Activated T-cell treated with anti-CD3 and anti-CD28 coated beads, Interleukin-2, amount 50 U/mL, for 4 hours (primary cell): ENCODE measurements around the gene CLIC6. TPM values are rescaled to one million over a fixed set of nuclear protein-coding genes. Genes with fewer than 3 reads are reported as not detected.

ENCODE experiments used
- ATAC-seq, 2 donors: fragments of 200-7000 bp; cut with Tn5 transposase; one replicate each; pipeline ENCODE4 v1.10.0; 2021
- DNase-seq: peaks from one replicate; pipeline ENCODE4 v3.0.0-alpha.2; 2020
- H3K27me3 Mint-ChIP-seq: one replicate; pipeline ENCODE4 v1.8.0; 2021; ENCODE audit warnings: low read depth, mixed read lengths
- H3K36me3 Mint-ChIP-seq: one replicate; pipeline ENCODE4 v1.8.0; 2022; ENCODE audit warnings: mixed read lengths; ENCODE audit not compliant: insufficient read depth
- H3K4me1 Mint-ChIP-seq: one replicate; pipeline ENCODE4 v1.8.0; 2021; ENCODE audit warnings: low read depth, mixed read lengths
- H3K4me3 Mint-ChIP-seq: one replicate; pipeline ENCODE4 v1.8.0; 2021; ENCODE audit warnings: mild to moderate bottlenecking, moderate library complexity, mixed read lengths
- H3K9me3 Mint-ChIP-seq: one replicate; pipeline ENCODE4 v1.8.0; 2021; ENCODE audit warnings: mixed read lengths
- total RNA-seq, 3 donors: library from RNA; stranded (reverse); gene quantifications; one replicate each; pipeline ENCODE4 v1.2.1, GENCODE V29; 2021

Gene CLIC6
- total RNA-seq, 3 donors from 2014 or later = 0.11 to 0.38 (median 0.13) TPM

DNA sequence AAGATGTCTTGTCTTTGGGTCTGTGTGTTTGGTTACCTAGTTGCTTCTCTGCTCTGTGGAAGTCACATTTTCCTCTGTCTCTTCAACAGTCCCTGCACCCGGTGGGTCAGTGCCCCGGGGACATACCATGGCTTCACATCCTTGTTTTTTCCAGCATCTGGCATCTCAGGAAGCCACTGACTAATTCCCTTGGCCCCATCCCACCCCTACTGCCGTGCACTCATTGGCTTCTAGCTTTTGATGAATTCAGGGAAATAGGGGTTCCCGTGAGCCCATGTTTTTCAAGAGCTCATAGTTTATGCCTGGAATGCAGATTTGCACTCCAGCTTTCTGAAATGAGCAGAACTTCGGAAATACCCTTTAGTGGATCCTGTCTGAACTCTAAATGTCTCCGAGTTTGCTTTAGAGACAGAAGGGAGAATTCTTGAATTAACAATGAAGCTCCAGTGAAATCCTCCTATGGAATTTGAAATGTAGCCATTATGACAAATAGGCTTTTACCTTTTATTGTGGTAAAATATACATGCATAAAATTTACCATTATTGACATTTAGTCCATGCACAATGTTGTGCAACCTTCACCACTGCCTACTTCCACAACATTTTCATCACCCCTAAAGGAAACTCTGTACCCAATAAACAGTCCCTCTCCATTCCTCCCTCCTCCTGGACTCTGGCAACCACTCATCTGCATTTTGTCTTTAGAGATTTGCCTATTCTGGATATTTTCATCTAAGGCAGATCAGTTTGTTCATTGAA is 67.5 kb downstream of the CLIC6 start:
- Mint-ChIP-seq H3K4me3 (no peak overlapping the region), H3K27me3 (peaks cover 11% of the 10 kb centered on the region), H3K9me3 (no peaks in the 10 kb centered on the region), H3K36me3 (no peaks in the 10 kb centered on the region), H3K4me1 (no peaks in the 10 kb centered on the region)
- ATAC-seq (no peak), DNase-seq (no peak)

DNA sequence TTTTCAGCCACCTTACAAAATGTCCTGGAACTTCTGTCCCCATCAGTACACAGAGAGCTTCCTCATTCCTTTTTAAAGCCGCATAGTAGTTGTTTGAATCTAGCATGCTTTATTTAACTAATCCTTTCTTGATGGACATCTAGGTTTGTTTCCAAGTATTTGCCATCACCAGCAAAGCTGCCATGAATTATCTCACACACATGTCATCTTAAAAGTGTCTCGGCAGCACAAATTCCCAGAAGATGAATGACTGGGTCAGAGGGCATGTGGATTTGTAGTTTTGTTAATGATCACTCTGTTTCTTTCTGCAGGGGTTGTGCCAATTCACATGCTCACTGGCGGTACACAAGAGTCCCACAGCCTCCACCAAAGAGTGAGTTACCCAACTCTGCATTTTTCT is 68.3 kb downstream of the CLIC6 start:
- no peak for DNase-seq
- Mint-ChIP-seq H3K36me3 (no peaks in the 10 kb centered on the region), H3K4me1 (no peaks in the 10 kb centered on the region), H3K4me3 (no peak overlapping the region), H3K27me3 (peaks cover 11% of the 10 kb centered on the region), H3K9me3 (no peaks in the 10 kb centered on the region)
- no peak for ATAC-seq

DNA sequence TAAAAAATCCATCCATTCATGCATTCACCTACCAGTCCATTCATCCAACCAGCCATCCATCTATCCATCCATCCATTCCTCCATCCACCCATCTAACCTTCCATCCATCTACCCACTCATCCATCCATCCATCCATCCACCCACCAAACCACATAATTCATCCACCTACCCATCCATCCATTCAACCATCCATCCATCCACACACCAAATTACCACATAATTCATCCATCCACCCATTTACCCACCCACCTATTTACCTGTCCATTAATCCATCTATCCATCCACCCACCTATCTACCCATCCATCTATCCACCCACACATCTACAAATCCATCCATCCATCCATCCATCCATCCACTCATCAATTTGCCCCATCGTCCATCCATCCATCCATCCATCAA is 71.4 kb downstream of the CLIC6 start:
- ATAC-seq = no peak
- DNase-seq = no peak
- Mint-ChIP-seq H3K36me3 (no peaks in the 10 kb centered on the region), H3K9me3 (no peaks in the 10 kb centered on the region), H3K27me3 (peaks cover 16% of the 10 kb centered on the region), H3K4me3 (no peak overlapping the region), H3K4me1 (no peaks in the 10 kb centered on the region)

DNA sequence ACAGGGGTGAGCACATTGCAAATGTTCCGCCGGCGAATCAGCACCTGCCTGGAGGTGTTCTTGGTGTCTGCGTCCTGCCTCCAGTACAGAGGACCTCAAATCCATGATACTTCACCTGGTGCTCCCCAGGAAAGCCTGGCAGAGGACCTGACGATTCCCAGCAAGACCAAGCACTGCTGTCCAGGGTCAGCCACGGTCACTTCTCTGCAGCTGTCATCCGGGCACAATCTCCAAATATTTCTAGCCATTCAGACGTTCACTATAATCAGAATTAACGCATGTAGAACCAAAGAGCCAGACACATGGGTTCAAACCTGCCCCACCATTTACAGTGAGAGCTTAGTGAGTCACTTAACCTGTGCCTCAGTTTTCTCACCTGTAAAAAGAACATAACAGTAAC is 74.5 kb downstream of the CLIC6 start:
- Mint-ChIP-seq H3K36me3 (no peaks in the 10 kb centered on the region), H3K27me3 (peaks cover 13% of the 10 kb centered on the region), H3K9me3 (no peaks in the 10 kb centered on the region), H3K4me3 (no peak overlapping the region), H3K4me1 (peaks cover 2% of the 10 kb centered on the region)
- ATAC-seq = no peak
- DNase-seq = no peak

DNA sequence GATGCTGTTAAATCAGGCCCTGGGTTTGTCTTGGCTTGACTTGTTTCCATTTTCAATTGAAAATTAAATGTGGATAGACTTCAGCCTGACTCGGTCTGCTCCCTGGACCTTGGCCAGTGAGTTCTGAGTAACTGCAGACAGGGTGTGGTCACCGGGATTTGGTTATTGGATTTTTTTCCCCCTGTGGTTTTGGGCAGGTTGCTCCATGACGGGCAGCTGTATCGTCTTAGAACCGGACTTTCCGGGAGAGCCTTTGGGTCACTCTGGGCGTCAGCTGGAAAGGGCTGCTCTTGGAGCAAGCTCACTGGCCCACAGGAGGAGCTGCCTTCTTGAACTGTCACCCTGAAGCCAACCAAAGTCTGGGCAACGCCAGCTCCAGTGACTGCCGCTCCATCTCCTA is 75.0 kb downstream of the CLIC6 start:
- no peak for ATAC-seq
- Mint-ChIP-seq H3K36me3 (no peaks in the 10 kb centered on the region), H3K27me3 (peaks cover 13% of the 10 kb centered on the region), H3K9me3 (no peaks in the 10 kb centered on the region), H3K4me3 (no peak overlapping the region), H3K4me1 (peaks cover 2% of the 10 kb centered on the region)
- DNase-seq = no peak

DNA sequence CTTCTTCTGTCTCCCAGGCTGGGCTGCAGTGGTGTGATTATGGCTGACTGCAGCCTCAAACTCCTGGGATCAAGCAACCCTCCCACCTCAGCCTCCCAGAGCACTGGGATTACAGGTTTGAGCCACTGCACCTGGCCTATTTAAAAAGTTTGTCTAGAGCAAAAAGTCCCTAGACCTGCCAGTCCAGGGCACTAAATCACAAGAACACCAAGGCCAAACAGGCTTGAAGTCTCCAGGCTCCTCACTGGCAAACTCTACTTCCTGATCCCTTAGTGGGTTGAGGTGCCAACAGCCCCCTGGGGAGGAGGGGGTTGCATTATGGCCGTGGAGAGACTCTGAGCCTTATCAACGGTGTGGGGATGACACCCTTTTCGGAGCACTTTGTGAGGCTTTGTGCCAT is 76.0 kb downstream of the CLIC6 start:
- ATAC-seq (no peak), DNase-seq (no peak)
- Mint-ChIP-seq H3K4me1 (peaks cover 2% of the 10 kb centered on the region), H3K4me3 (no peak overlapping the region), H3K27me3 (peaks cover 12% of the 10 kb centered on the region), H3K9me3 (no peaks in the 10 kb centered on the region), H3K36me3 (no peaks in the 10 kb centered on the region)

DNA sequence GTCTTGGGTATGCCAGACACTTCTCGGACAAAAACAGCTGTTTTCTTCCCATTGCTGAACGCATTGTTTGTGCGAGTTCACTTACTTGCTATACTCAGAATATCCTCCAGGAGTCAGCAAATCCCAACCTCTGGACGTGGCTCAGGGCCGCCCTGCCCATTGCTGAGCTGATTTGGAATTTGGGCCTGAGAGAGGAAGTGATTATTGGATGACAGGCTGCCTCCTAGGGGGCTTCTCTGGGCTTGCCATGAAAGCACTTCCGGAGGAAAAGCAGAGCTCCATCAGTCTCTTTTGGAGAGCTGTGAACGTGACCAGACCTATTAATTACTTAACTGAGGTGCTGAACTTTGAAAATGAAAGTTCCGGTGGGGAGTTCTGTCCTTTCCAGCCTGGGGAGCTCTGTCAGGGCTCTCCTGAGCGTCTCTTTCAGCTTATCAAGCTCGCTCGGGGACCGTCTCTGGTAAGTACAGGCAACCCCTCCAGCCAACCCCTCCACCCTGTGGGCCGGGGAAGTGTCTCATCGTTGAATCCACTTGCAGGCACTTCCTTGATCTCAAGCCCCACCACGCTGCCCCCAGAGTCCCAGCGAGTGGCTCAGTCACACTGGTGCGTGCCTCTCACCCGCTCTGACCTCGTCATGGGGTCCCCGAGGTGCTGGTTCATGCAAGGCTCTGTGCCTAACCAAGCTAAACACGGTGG is 76.9 kb downstream of the CLIC6 start:
- H3K27me3 Mint-ChIP-seq = peaks cover 13% of the 10 kb centered on the region
- H3K36me3 Mint-ChIP-seq = no peaks in the 10 kb centered on the region
- peak; percentile 43 for DNase-seq
- H3K9me3 Mint-ChIP-seq = no peaks in the 10 kb centered on the region
- ATAC-seq = peak; percentile 83 to 84
- peak overlapping the region; percentile 58 for H3K4me3 Mint-ChIP-seq
- peaks cover 2% of the 10 kb centered on the region for H3K4me1 Mint-ChIP-seq

DNA sequence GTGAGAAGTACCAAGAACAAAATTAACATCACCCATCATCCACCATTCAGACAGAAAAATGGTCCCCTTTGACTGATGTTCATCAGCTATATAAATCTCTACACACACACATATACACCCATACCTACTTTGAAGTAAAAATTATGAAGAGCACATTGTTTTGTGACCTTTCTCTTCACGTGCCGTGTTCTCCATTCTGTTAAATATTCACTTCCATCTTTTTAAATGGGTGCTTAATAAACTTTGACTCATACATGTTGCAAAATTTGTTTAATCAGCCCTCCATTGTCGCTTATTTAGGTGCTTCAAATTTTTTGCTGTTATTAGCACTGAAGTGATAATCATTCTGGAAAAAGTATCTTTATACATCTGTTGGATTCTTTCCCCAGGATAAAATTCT is 80.1 kb downstream of the CLIC6 start:
- Mint-ChIP-seq H3K36me3 (no peaks in the 10 kb centered on the region), H3K9me3 (no peaks in the 10 kb centered on the region), H3K4me3 (no peak overlapping the region), H3K4me1 (peaks cover 2% of the 10 kb centered on the region), H3K27me3 (peaks cover 6% of the 10 kb centered on the region)
- no peak for ATAC-seq
- DNase-seq = no peak

DNA sequence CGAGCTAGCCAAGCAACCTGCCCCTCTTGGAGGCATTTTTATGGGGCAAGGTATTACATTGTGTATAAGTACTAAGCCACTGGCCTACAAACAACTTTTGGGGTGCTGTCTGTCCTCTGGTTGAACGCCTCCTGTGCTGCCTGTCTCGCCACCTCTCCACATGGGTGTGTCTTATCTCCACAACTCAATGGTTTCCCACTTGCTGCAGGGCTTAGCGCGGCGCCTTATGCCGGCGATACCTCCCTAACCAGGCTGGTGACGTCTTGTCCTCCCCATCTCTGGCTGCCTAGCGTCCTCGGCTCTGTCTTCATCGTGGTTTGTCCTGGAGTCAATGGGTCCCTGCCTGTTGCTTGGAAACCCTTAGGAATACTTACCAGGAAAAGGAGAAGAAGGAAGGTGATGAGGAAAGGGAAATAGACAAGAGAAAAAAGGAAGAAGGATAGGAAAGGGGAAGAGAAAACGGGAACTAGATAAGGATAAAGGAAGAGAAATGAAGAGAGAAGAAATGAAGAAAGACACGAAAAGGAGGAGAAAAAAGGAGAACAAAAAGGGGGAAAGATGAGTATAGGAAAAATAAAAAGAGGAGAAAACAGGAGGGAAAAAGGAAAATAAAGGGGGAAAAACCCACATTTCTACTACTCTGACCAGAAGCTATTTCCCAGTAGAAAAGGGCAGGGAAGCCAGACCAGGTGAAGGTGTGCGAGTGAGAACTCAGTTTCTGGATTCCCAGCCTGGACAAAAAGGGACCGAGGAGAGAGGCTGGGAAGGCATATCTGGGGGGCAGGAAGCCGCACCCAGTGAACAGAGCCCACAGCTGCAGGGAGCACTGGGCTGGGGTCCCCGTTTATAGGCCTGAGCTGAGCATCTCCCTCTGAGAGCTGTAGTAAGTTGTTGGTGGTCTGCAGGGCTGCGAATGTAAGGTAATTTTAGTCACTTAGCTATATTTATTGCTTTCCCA is 86.2 kb downstream of the CLIC6 start:
- ATAC-seq (no peak), DNase-seq (no peak)
- H3K4me3 Mint-ChIP-seq = no peak overlapping the region
- peaks cover 8% of the 10 kb centered on the region for H3K27me3 Mint-ChIP-seq
- no peaks in the 10 kb centered on the region for H3K4me1 Mint-ChIP-seq
- no peaks in the 10 kb centered on the region for H3K36me3 Mint-ChIP-seq
- no peaks in the 10 kb centered on the region for H3K9me3 Mint-ChIP-seq

DNA sequence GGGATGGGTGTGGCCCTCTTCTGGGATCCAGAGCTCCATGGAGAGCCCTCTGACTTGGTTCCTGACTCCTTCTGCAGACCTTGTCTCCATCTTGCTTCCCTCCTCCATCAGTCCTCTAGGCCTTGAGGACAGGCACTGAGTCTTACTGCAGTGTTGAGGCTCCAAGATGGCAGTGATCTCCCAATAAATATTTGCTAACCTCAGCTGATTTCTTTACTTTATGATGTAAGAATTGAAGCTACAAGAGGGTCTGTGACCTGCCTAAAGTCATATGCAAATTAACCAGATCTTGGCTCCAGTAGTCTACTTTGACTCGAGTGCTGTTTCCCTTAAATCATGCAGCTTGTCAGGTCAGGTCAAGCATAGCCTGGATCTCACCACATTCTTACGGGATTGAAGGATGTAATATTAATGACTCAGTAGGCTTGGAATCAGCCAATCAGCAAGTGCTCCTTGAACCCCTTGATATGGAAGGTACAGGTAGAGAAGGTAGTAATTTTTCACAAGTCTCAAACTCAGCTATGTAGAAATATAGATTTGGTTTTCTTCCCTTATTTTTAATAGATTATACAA is 93.0 kb downstream of the CLIC6 start:
- Mint-ChIP-seq H3K36me3 (no peaks in the 10 kb centered on the region), H3K4me3 (no peak overlapping the region), H3K4me1 (no peaks in the 10 kb centered on the region), H3K27me3 (no peaks in the 10 kb centered on the region), H3K9me3 (peaks cover 6% of the 10 kb centered on the region)
- no peak for ATAC-seq
- DNase-seq = no peak

DNA sequence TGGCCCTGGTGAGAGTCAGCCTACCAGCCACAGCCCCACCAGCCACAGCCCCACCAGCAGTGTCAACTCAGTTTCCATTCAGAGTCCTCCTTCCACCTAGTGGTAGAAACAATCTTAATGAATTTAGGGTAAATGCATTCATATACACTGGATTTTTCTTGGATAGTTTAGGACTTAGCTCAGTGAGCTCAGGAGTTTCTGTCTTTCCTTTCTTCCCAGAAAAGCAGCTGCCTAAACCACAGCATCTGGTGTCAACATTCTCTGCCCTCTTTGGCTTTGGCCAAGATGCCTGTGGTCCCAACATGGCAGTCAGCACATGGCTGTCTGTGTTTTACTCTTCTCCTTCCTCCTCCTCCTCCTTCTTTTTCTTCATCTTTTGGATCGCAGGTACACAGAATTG is 94.0 kb downstream of the CLIC6 start:
- Mint-ChIP-seq H3K27me3 (no peaks in the 10 kb centered on the region), H3K9me3 (peaks cover 6% of the 10 kb centered on the region)
- no peak for ATAC-seq

DNA sequence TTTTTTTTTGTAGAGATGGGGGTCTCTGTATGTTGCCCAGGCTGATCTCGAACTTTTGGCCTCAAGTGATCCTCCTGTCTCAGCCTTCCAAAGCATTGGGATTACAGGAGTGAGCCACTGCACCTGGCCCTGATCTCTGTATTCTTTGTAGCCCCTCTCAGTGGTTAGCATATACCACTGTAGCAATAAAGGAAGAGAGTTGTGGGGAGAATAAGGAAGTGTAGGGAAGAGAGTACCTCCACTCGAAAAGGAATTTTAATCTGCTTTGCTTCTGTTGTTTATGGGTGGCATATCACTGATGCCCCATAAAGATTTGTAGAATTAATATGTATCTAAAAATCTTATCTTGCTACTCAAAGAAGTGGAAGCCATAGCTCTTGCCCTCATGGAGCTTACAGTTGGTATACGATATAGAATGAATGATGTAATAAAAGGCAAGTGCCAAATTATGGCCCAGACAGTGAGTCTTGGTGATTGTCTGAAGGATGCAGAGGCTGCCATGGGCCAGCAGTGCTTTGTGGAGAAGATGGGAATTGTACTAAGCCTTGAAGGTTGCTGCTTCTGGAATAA is 96.0 kb downstream of the CLIC6 start:
- H3K4me3 Mint-ChIP-seq = no peak overlapping the region
- peaks cover 6% of the 10 kb centered on the region for H3K9me3 Mint-ChIP-seq
- ATAC-seq = no peak
- no peaks in the 10 kb centered on the region for H3K27me3 Mint-ChIP-seq
- no peaks in the 10 kb centered on the region for H3K36me3 Mint-ChIP-seq
- no peaks in the 10 kb centered on the region for H3K4me1 Mint-ChIP-seq
- no peak for DNase-seq

More for the DNA sequence above, 94.0 kb downstream of the CLIC6 start:
- Mint-ChIP-seq H3K4me1 (no peaks in the 10 kb centered on the region), H3K4me3 (no peak overlapping the region), H3K36me3 (no peaks in the 10 kb centered on the region)
- DNase-seq = no peak

DNA sequence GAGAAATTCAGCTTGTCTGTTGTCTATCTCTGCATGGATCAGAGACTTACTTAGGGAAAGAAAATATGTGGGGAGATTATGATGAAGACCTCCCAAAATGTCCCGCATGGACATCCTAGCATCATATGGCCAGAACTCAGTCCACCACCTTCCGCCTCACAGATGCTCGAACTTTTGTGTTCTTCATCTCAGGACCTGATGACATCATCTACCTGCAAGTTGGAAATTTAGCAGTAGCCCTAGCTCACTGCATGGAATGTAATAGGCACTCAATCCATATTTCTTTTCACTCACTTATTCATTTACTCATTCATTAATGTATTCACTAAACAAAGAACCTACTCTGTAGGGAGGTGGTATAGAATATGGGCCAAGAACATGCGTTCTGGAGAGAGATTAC is 96.8 kb downstream of the CLIC6 start:
- Mint-ChIP-seq H3K36me3 (no peaks in the 10 kb centered on the region), H3K27me3 (no peaks in the 10 kb centered on the region), H3K4me3 (no peak overlapping the region), H3K9me3 (peaks cover 6% of the 10 kb centered on the region), H3K4me1 (no peaks in the 10 kb centered on the region)
- no peak for DNase-seq
- no peak for ATAC-seq

DNA sequence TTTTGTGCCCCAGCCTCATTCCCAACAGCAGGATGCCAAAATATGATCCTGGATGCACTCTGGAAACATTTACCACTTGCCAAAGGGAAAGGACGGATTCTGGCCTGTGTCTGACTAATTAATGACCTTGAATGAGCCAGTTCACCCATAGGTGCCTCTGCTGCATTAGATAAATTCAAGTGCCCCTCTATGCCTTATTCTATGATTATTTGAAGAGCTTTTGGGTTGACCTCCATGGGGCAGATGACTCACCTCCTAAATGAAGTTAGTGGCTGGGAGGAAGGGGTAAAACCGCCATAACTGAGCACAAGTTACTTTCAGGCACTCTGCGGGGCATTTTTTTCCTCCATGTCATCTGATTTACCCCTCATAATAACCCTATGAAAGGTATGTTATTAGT is 98.1 kb downstream of the CLIC6 start:
- no peak overlapping the region for H3K4me3 Mint-ChIP-seq
- H3K9me3 Mint-ChIP-seq = peaks cover 6% of the 10 kb centered on the region
- no peaks in the 10 kb centered on the region for H3K27me3 Mint-ChIP-seq
- ATAC-seq (no peak), DNase-seq (no peak)
- H3K36me3 Mint-ChIP-seq = no peaks in the 10 kb centered on the region
- H3K4me1 Mint-ChIP-seq = no peaks in the 10 kb centered on the region
